ENCODE data around the gene MAP3K14.

MAP3K14 gene

GRCh38 chr17:45300060-45300751 lies 16.6 kb downstream of the MAP3K14 start:
- no peak for DNase-seq (ENCODE audit: low spot score)

- no peak for DNase-seq (ENCODE audit: low spot score)
These were observed 17.5 kb downstream of the MAP3K14 start for GRCh38 chr17:45299361-45299760.

GRCh38 chr17:45298546-45299285 lies 18.1 kb downstream of the MAP3K14 start:
- no peak for DNase-seq (ENCODE audit: low spot score)

GRCh38 chr17:45296833-45297124 lies 20.0 kb downstream of the MAP3K14 start:
- DNase-seq (ENCODE audit: low spot score) = no peak

- no peak for DNase-seq (ENCODE audit: low spot score)
These were observed 20.6 kb downstream of the MAP3K14 start for GRCh38 chr17:45296003-45296832.

GRCh38 chr17:45294506-45294905 lies 22.3 kb downstream of the MAP3K14 start:
- peak; percentile 84 for DNase-seq (ENCODE audit: low spot score)

- peak; percentile 77 for DNase-seq (ENCODE audit: low spot score)
These were observed 23.2 kb downstream of the MAP3K14 start for GRCh38 chr17:45293413-45294211.

- DNase-seq (ENCODE audit: low spot score) = no peak
These were observed 24.0 kb downstream of the MAP3K14 start for GRCh38 chr17:45292696-45293412.

GRCh38 chr17:45291171-45291805 lies 25.5 kb downstream of the MAP3K14 start:
- no peak for DNase-seq (ENCODE audit: low spot score)

GRCh38 chr17:45290269-45290765 lies 26.5 kb downstream of the MAP3K14 start:
- DNase-seq (ENCODE audit: low spot score) = no peak

GRCh38 chr17:45289301-45290268 lies 27.2 kb downstream of the MAP3K14 start:
- DNase-seq (ENCODE audit: low spot score) = no peak

GRCh38 chr17:45288825-45289224 lies 28.0 kb downstream of the MAP3K14 start:
- no peak for DNase-seq (ENCODE audit: low spot score)

- no peak for DNase-seq (ENCODE audit: low spot score)
These were observed 29.0 kb downstream of the MAP3K14 start for GRCh38 chr17:45287526-45288500.

- no peak for DNase-seq (ENCODE audit: low spot score)
These were observed 30.5 kb downstream of the MAP3K14 start for GRCh38 chr17:45286286-45286685.

GRCh38 chr17:45284176-45285140 lies 32.4 kb downstream of the MAP3K14 start:
- DNase-seq (ENCODE audit: low spot score) = no peak

- no peak for DNase-seq (ENCODE audit: low spot score)
These were observed 33.1 kb downstream of the MAP3K14 start for GRCh38 chr17:45283711-45284110.

All from hepatic stellate cell (primary cell).